Omental fat pad (tissue), 4 donors: ENCODE measurements around the gene PDHB. TPM values are rescaled to one million over a fixed set of nuclear protein-coding genes. Genes with fewer than 3 reads are reported as not detected.

ENCODE experiments used
- ATAC-seq: fragments of 150-250 bp; one replicate; pipeline ENCODE4 v1.9.1; 2016; ENCODE audit warnings: mild to moderate bottlenecking, moderate library complexity; ENCODE audit not compliant: low FRiP score
- DNase-seq: peaks from one replicate; pipeline ENCODE4 v3.0.0-alpha.2; 2019; ENCODE audit warnings: low spot score
- total RNA-seq, 4 donors: library from RNA; depleted of rRNA; stranded (reverse); fragments of >200 nt; gene quantifications; one replicate each; pipeline ENCODE4 v1.1.0, GENCODE V29; 2016
- TF ChIP-seq, protein P1 (sequence below), 3 donors: fragments of 450-650 bp; IDR thresholded peaks; one replicate each; pipeline ENCODE4 v1.5.1; 2016 to 2017; ENCODE audit warnings: antibody characterized with exemption in 3 of 3, mild to moderate bottlenecking in 3 of 3, moderate library complexity in 2 of 3

The PDHB gene
- total RNA-seq, 4 donors from 2014 or later: 59.6 to 87.6 (median 74.0) TPM

DNA sequence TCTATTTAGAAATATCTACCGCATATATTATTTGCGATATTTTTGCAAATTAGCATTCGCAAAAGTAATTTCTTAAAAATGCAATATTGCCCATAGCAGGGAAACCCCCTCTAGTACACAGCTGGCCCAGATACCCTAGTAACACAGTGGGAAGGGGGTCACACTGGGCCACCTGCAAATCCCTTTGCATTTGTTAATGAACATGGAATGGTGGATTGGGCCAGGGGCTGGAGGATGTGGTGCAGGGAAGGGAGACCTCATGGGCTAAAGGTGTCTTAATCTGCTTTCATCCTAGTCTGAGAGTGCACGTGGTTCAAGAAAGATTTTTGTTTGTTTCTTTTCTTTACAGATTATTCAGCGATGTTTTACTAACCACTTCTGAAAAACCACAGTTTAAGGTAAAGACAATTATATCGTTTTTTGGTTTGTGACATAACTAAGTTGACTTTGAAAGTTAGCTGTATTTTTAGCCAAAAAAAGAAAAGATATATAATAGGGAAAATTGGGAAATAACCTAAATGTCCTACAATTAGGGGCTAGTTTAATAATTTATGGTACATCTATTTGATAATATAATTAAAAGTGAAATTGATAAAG is 30.0 kb downstream of the PDHB start:
- no peak for DNase-seq
- TF ChIP-seq, protein P1, sequence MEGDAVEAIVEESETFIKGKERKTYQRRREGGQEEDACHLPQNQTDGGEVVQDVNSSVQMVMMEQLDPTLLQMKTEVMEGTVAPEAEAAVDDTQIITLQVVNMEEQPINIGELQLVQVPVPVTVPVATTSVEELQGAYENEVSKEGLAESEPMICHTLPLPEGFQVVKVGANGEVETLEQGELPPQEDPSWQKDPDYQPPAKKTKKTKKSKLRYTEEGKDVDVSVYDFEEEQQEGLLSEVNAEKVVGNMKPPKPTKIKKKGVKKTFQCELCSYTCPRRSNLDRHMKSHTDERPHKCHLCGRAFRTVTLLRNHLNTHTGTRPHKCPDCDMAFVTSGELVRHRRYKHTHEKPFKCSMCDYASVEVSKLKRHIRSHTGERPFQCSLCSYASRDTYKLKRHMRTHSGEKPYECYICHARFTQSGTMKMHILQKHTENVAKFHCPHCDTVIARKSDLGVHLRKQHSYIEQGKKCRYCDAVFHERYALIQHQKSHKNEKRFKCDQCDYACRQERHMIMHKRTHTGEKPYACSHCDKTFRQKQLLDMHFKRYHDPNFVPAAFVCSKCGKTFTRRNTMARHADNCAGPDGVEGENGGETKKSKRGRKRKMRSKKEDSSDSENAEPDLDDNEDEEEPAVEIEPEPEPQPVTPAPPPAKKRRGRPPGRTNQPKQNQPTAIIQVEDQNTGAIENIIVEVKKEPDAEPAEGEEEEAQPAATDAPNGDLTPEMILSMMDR (IDR thresholded peaks at IDR 0.05): no peak

DNA sequence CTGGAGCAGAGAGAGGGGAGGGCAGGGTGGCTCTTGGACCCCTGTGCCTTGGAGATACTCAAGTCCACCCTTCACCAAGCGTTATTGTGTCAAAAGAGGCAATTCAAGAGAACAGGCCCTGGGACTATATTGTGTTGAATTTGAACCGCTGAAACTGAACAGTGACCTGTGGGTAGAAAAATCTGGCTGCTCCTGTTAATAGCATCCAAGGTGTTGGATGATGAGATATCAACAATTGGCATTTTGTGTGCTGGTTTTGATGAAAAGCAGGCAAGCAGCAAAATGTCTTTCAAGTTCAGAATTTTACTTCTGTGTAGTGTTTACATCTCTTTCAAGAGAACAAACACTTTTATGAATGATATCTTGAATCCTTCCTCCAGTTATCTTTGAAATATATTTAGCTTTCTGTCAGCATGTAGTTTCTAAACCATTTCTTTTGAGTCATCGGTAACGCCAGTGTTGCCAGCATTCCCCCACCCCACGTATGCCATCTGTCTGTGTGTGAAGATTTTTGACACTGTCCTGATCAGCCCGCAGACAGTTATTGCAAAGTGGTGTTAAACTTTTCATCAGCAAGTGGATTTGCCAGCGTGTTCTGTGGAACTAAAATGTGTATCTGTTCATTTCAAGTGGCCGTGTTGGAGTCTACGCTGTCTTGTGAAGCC is 34.8 kb downstream of the PDHB start:
- no peak for ATAC-seq
- TF ChIP-seq, protein P1 (IDR thresholded peaks at IDR 0.05): no peak
- no peak for DNase-seq

More for the DNA sequence above, 30.0 kb downstream of the PDHB start:
- no peak for ATAC-seq

DNA sequence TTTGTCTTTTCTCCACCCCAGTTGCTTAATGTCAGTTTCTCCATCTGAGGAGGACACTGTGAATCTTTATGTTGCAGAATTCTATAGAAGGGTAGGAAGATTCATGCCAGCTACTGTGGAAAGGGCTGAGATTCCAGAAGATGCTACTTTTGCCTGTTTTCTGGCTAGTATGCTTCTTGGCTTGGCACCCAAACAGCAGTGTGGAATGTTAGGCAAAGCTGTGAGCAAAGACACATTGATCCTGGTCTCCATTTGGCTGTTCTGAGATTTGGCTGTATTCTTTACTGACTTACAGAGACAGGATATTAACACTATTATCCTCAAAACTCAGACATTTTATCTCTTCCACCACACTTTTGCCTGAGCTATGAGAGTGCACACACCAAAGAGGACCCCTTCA is 39.3 kb downstream of the PDHB start:
- TF ChIP-seq, protein P1 (IDR thresholded peaks at IDR 0.05): no peak
- ATAC-seq (no peak), DNase-seq (no peak)

DNA sequence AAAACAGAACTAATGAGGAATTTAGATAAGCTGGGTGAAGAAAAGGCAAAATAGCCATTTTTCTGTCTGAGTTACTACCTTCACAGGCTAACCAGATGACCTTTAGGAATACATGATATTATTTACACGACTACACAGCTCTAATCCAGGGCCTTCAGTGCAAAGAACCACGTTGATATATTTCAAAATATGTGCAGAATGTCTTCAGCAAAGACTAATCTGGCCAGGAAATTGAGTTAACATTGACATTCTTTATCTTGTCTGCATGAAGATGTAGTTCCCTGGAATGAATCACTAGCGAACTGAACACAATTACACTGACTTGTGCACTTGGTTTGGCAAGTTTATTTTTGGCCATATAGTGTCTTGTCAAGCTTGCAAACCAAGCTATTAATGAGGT is 41.5 kb downstream of the PDHB start:
- ATAC-seq (peak; percentile 33), DNase-seq (no peak)
- TF ChIP-seq, protein P1 (IDR thresholded peaks at IDR 0.05): no peak

DNA sequence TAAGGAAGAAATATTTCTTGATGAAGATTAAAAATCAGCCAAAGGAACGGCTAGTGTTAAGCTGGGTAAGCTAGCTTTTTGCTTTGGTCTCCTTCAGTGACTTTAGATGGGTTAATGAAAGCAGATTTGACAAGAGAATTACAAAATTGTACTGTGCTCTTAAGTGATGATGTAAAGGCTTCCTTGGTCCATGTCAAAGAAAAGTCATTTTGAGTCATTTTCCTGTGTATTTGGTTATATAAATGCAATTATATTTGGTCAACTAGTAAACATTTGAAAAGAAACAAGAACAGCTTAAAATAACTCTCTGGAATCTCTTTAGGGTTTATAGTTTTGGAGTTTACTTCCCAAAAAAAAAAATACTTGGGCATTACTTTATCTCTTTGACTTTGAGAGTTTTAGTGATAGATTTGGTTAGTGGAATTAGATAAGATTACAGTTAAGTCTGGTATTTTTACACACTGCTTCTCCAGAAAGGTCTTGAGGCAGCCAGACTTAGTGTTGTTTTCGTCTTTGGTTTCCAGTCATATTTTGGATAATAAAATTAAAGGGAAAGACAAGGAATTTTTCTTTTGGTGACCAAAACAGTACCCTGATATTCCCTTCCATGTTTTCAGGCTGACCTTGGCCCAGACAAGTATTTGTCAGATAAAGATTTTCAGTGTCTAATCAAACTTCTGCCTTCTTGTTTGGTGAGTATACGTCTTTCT is 42.3 kb downstream of the PDHB start:
- ATAC-seq (no peak), DNase-seq (no peak)
- TF ChIP-seq, protein P1 (IDR thresholded peaks at IDR 0.05): no peak

DNA sequence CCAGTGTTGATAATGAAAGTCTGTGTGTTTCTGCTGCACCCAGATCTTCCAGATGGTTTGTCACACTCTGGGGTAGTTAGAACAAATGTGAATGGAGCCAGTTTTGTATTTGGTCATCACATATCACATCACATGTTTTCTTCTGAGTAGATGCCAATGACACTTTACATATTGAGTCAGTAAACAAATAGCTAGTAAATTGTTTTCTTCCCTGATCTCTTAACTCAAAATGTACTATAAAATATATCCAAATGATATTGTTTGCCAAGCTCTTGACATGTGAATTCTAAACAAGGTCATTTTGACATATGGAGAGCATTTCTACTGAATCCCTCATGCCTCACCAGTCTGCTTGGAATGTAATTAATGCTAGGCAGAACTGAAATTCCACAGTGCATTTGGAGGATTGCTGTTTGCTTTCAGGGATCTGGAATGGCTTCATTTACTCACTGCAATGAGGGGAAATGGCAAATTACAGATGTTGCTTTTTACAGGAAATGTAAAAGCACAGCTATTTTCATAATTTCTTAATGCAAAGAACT is 45.0 kb downstream of the PDHB start:
- TF ChIP-seq, protein P1 (IDR thresholded peaks at IDR 0.05): no peak

More for the DNA sequence above, 45.0 kb downstream of the PDHB start:
- DNase-seq (no peak), ATAC-seq (no peak)
